HepG2 (cell line): ENCODE results near the gene CCDC148. TPM values are rescaled to one million over a fixed set of nuclear protein-coding genes. Genes with fewer than 3 reads are reported as not detected.

Experiments used
- ATAC-seq: fragments of 200-7000 bp; cut with Tn5 transposase; 3 replicates; pipeline ENCODE4 v1.9.1; 2020; ENCODE audit warnings: mild to moderate bottlenecking, moderate library complexity
- BruUV-seq: library from RNA; stranded (reverse); fragments of 400-500 nt; replicated peaks from 2 replicates; lab custom pipeline; 2021; lab: Mats Ljungman, UMichigan
- CTCF ChIA-PET: fragments of 300-600 bp; formaldehyde crosslinking; extraction: SDS; loops from one replicate; lab custom pipeline; 2021; ENCODE audit warnings: low total read pairs, inconsistent platforms, low intra/inter-chr PET ratio; lab: Yijun Ruan, JAX
- POLR2A ChIA-PET: fragments of 350-600 bp; sonication (Branson Sonifier 250); formaldehyde crosslinking; loops from one replicate; lab custom pipeline; 2020; ENCODE audit warnings: antibody characterized with exemption, inconsistent platforms; lab: Yijun Ruan, JAX
- DNase-seq: peaks from one replicate; pipeline ENCODE4 v3.0.0-alpha.2; 2015; ENCODE audit warnings: low spot score
- FAIRE-seq: peaks from 3 replicates; lab custom pipeline; 2011; peaks lifted over from hg19 to GRCh38; lab: Jason Lieb, UNC
- H2AFZ ChIP-seq: one replicate; pipeline ENCODE4 v1.6.1; 2011; ENCODE audit warnings: low read length, inconsistent platforms
- H3K27ac ChIP-seq: fragments of 300-600 bp; 3 replicates; pipeline ENCODE4 v1.8.0; 2011; ENCODE audit warnings: mixed run types, mild to moderate bottlenecking, mixed read lengths, low read length, inconsistent platforms; ENCODE audit not compliant: insufficient read depth; ENCODE audit errors: extremely low read length
- H3K27me3 ChIP-seq, 2 experiments: fragments of 200-600 bp in 1 of 2; 2 replicates in 1 of 2; 3 replicates in 1 of 2; pipeline versions ENCODE4 v1.6.0 to v1.8.0; 2011; ENCODE audit warnings: low read length in 2 of 2, mild to moderate bottlenecking in 2 of 2, moderate library complexity in 2 of 2, inconsistent platforms in 1 of 2; ENCODE audit not compliant: insufficient read depth in 2 of 2, control insufficient read depth in 1 of 2
- H3K36me3 ChIP-seq, 2 experiments: fragments of 200-600 bp in 1 of 2; replicated peaks in 1 of 2; 2 replicates in 1 of 2; 3 replicates in 1 of 2; pipeline versions ENCODE4 v1.5.1 to v1.8.0; 2011; ENCODE audit warnings: low read length in 2 of 2, inconsistent platforms in 1 of 2; ENCODE audit not compliant: insufficient read depth in 2 of 2, control insufficient read depth in 1 of 2
- H3K4me1 ChIP-seq: 2 replicates; pipeline ENCODE4 v1.5.1; 2012; ENCODE audit warnings: low read length, inconsistent platforms; ENCODE audit not compliant: insufficient read depth
- H3K4me2 ChIP-seq: 2 replicates; pipeline ENCODE4 v1.6.0; 2011; ENCODE audit warnings: low read depth, low read length, inconsistent platforms
- H3K4me3 ChIP-seq, 3 experiments: fragments of 200-600 bp in 1 of 3; sonication (generic), shearing (Covaris generic) in 1 of 3; replicated peaks in 1 of 3; 2 replicates each; pipeline ENCODE4 v1.5.1; 2011 to 2016; ENCODE audit warnings: low read length in 3 of 3, inconsistent platforms in 2 of 3, low read depth in 2 of 3, mild to moderate bottlenecking in 2 of 3, control low read depth in 1 of 3, mixed read lengths in 1 of 3; ENCODE audit not compliant: insufficient read depth in 1 of 3
- H3K79me2 ChIP-seq: one replicate; pipeline ENCODE4 v1.6.1; 2011; ENCODE audit warnings: low read length, inconsistent platforms; ENCODE audit not compliant: insufficient read depth
- H3K9ac ChIP-seq: 2 replicates; pipeline ENCODE4 v1.6.0; 2011; ENCODE audit warnings: mild to moderate bottlenecking, low read depth, low read length, inconsistent platforms; ENCODE audit not compliant: insufficient read depth
- H3K9me3 ChIP-seq: 2 replicates; pipeline ENCODE4 v1.5.1; 2012; ENCODE audit warnings: mild to moderate bottlenecking, low read length
- H4K20me1 ChIP-seq: 2 replicates; pipeline ENCODE4 v1.6.0; 2011; ENCODE audit warnings: inconsistent platforms, mild to moderate bottlenecking, low read length, moderate library complexity; ENCODE audit not compliant: insufficient read depth
- ARNT2 ChIP-seq: sonication (generic); formaldehyde crosslinking; IDR thresholded peaks from 2 replicates; pipeline ENCODE4 v1.8.0; 2022; ENCODE audit warnings: mild to moderate bottlenecking, low read depth, missing genetic modification reagents, moderate library complexity
- GRHL1 ChIP-seq: sonication (generic); formaldehyde crosslinking; conservative IDR thresholded peaks from 2 replicates; pipeline ENCODE4 v1.8.0; 2022; ENCODE audit warnings: missing genetic modification reagents
- HMG20B ChIP-seq: conservative IDR thresholded peaks from 2 replicates; pipeline ENCODE4 v1.6.1; 2016; ENCODE audit warnings: missing genetic modification reagents, missing compliant biosample characterization
- HNRNPH1 ChIP-seq: fragments of 200-400 bp; formaldehyde crosslinking; optimal IDR thresholded peaks from 2 replicates; pipeline ENCODE3; 2017; ENCODE audit warnings: mild to moderate bottlenecking, low read depth, low read length
- NCOR1 ChIP-seq: fragments of 200-600 bp; sonication (generic); IDR thresholded peaks from 2 replicates; pipeline ENCODE4 v1.7.0; 2017; ENCODE audit warnings: antibody characterized with exemption, low read length, borderline replicate concordance
- PTBP1 ChIP-seq: fragments of 200-400 bp; formaldehyde crosslinking; IDR thresholded peaks from 2 replicates; pipeline ENCODE4 v1.6.1; 2018; ENCODE audit warnings: low read length, low read depth; ENCODE audit not compliant: poor library complexity, severe bottlenecking
- RXRA ChIP-seq: sonication (generic); formaldehyde crosslinking; IDR thresholded peaks from 2 replicates; pipeline ENCODE4 v1.5.1; 2020; ENCODE audit warnings: missing genetic modification reagents
- ZNF10 ChIP-seq: sonication (generic); formaldehyde crosslinking; IDR thresholded peaks from 2 replicates; pipeline ENCODE4 v1.4.0; 2020; ENCODE audit warnings: mild to moderate bottlenecking, low read depth, missing genetic modification reagents, borderline replicate concordance
- ZNF143 ChIP-seq: sonication (generic); formaldehyde crosslinking; IDR thresholded peaks from 2 replicates; pipeline ENCODE4 v1.4.0; 2020; ENCODE audit warnings: missing genetic modification reagents
- ZNF224 ChIP-seq: sonication (generic); formaldehyde crosslinking; IDR thresholded peaks from 2 replicates; pipeline ENCODE4 v1.5.0; 2020; ENCODE audit warnings: mild to moderate bottlenecking, missing genetic modification reagents
- ZNF274 ChIP-seq: sonication (generic); formaldehyde crosslinking; IDR thresholded peaks from 2 replicates; pipeline ENCODE4 v1.5.1; 2020; ENCODE audit warnings: mild to moderate bottlenecking, missing genetic modification reagents
- ZNF282 ChIP-seq: fragments of 450-650 bp; IDR thresholded peaks from 2 replicates; pipeline ENCODE4 v1.6.1; 2018; ENCODE audit not compliant: partially characterized antibody
- ZNF430 ChIP-seq: sonication (generic); formaldehyde crosslinking; IDR thresholded peaks from 2 replicates; pipeline ENCODE4 v1.9.0; 2021; ENCODE audit warnings: mild to moderate bottlenecking, missing genetic modification reagents
- ZNF441 ChIP-seq: sonication (generic); formaldehyde crosslinking; IDR thresholded peaks from 2 replicates; pipeline ENCODE4 v1.7.0; 2021; ENCODE audit warnings: missing genetic modification reagents, borderline replicate concordance
- ZNF546 ChIP-seq: sonication (generic); formaldehyde crosslinking; conservative IDR thresholded peaks from 2 replicates; pipeline ENCODE4 v1.8.1; 2023; ENCODE audit warnings: mild to moderate bottlenecking, missing genetic modification reagents
- ZNF75D ChIP-seq: sonication (generic); formaldehyde crosslinking; IDR thresholded peaks from 2 replicates; pipeline ENCODE4 v1.8.1; 2023; ENCODE audit warnings: missing genetic modification reagents, mild to moderate bottlenecking, borderline replicate concordance
- ZNF879 ChIP-seq: sonication (generic); formaldehyde crosslinking; IDR thresholded peaks from 2 replicates; pipeline ENCODE4 v1.8.1; 2023; ENCODE audit warnings: missing genetic modification reagents
- ZSCAN12 ChIP-seq: sonication (generic); formaldehyde crosslinking; IDR thresholded peaks from 2 replicates; pipeline ENCODE4 v1.9.0; 2021; ENCODE audit warnings: mild to moderate bottlenecking, missing genetic modification reagents
- WGBS: methylation state at CpG from one replicate; pipeline ENCODE4 v1.1.6; 2017; ENCODE audit warnings: low lambda C conversion rate; 5-methylcytosine and 5-hydroxymethylcytosine counted together
- in situ Hi-C: cut with HindIII; loops from 2 replicates; pipeline ENCODE4 v1.10.0; 2017; ENCODE audit warnings: low pct_unique_long_range_greater_than_20kb; ENCODE audit not compliant: extremely low pct_ligation_motif_present
- intact Hi-C: fragments of 100-400 bp; cut with micrococcal nuclease; formaldehyde crosslinking; loops from one replicate; pipeline ENCODE4 v1.10.0; 2022; ENCODE audit not compliant: unreplicated experiment
- polyA plus RNA-seq, 8 experiments: library from polyadenylated mRNA; depleted of rRNA in 3 of 8; stranded (reverse) in 7 of 8; unstranded in 1 of 8; fragments of >200 nt; fragmentation: Illumina TruSeq in 4 of 8; extraction: Trizol in 4 of 8; gene quantifications; 2 replicates each; pipeline versions ENCODE4 v1.2.1 to v1.2.3, GENCODE V29; 2011 to 2016; ENCODE audit warnings: low read depth in 4 of 8, missing spikeins in 1 of 8, mixed read lengths in 1 of 8; ENCODE audit not compliant: insufficient read depth in 1 of 8
- total RNA-seq, 5 experiments: library from RNA; depleted of rRNA; stranded (reverse); fragments of >200 nt; fragmentation: Illumina TruSeq; extraction: Trizol; gene quantifications; 2 replicates each; pipeline ENCODE4 v1.2.3, GENCODE V29; 2016; ENCODE audit warnings: low read depth in 1 of 5
- TF ChIP-seq, protein P1 (sequence below): IDR thresholded peaks from 2 replicates; pipeline ENCODE4 v1.6.1; 2016; ENCODE audit warnings: missing compliant biosample characterization, missing genetic modification reagents, borderline replicate concordance
- TF ChIP-seq, protein P2 (sequence below): sonication (generic); formaldehyde crosslinking; IDR thresholded peaks from 2 replicates; pipeline ENCODE4 v1.4.0; 2020; ENCODE audit warnings: missing genetic modification reagents, borderline replicate concordance

CCDC148 gene
- total and polyA plus RNA-seq, 2 of the 13 experiments (the other 11 are each of a cell fraction or from before 2014, with no cell fraction given), result 0.30 to 0.49 TPM

GRCh38 chr2:158325782-158326340 lies 130.7 kb downstream of the CCDC148 start (continued):
- TF ChIP-seq ZNF75D (CRISPR knock-in tag), result no peak
- TF ChIP-seq ARNT2 (CRISPR knock-in tag), result no peak
- TF ChIP-seq, protein P1, sequence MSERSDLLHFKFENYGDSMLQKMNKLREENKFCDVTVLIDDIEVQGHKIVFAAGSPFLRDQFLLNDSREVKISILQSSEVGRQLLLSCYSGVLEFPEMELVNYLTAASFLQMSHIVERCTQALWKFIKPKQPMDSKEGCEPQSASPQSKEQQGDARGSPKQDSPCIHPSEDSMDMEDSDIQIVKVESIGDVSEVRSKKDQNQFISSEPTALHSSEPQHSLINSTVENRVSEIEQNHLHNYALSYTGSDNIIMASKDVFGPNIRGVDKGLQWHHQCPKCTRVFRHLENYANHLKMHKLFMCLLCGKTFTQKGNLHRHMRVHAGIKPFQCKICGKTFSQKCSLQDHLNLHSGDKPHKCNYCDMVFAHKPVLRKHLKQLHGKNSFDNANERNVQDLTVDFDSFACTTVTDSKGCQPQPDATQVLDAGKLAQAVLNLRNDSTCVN (CRISPR knock-in tag), result no peak
- no peak for TF ChIP-seq ZNF430 (CRISPR knock-in tag)
- no peak for TF ChIP-seq HMG20B (CRISPR knock-in tag)
- TF ChIP-seq GRHL1, result no peak
- TF ChIP-seq HNRNPH1, result no peak
- TF ChIP-seq ZNF224 (CRISPR knock-in tag), result no peak
- no peak for TF ChIP-seq PTBP1

GRCh38 chr2:158325031-158325781 lies 131.3 kb downstream of the CCDC148 start:
- CTCF ChIA-PET, result no interaction called here
- intact Hi-C loops (no loop called here), in situ Hi-C loops (no loop called here)
- Histone ChIP-seq H3K27me3 (no peaks in the 10 kb centered on the region), H3K9ac (no peak overlapping the region), H4K20me1 (no peaks in the 10 kb centered on the region), H3K4me2 (no peak overlapping the region), H3K4me3 (no peak overlapping the region), H3K9me3 (peaks cover 4% of the 10 kb centered on the region), H3K79me2 (no peaks in the 10 kb centered on the region), H3K36me3 (no peaks in the 10 kb centered on the region), H3K27ac (no peak overlapping the region), H3K4me1 (no peaks in the 10 kb centered on the region), H2AFZ (no peak overlapping the region)
- DNase-seq (peak; percentile 38), ATAC-seq (no peak), FAIRE-seq (no peak)
- no TSS peak for BruUV-seq
- 18% methylated on average over 5 of the region's 5 CpGs for WGBS
- POLR2A ChIA-PET, result no interaction called here
- TF ChIP-seq ZNF441 (no peak), ZSCAN12 (CRISPR knock-in tag) (no peak), NCOR1 (no peak), ZNF143 (no peak), ZNF546 (CRISPR knock-in tag) (no peak), ZNF282 (no peak), ZNF879 (no peak), RXRA (no peak), ZNF274 (no peak), ZNF10 (CRISPR knock-in tag) (no peak)
- TF ChIP-seq, protein P2, sequence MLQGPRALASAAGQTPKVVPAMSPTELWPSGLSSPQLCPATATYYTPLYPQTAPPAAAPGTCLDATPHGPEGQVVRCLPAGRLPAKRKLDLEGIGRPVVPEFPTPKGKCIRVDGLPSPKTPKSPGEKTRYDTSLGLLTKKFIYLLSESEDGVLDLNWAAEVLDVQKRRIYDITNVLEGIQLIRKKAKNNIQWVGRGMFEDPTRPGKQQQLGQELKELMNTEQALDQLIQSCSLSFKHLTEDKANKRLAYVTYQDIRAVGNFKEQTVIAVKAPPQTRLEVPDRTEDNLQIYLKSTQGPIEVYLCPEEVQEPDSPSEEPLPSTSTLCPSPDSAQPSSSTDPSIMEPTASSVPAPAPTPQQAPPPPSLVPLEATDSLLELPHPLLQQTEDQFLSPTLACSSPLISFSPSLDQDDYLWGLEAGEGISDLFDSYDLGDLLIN, result no peak
